Cerebellar cortex (tissue), 1 donor: Measurements from ENCODE around the gene RASA3.
"Not testable (repeated sequence)": the region's sequence is repeated elsewhere in the genome, so short reads cannot be mapped to it uniquely, and the experiment has no call there.

Experiments
- DNase-seq: peaks from one replicate; pipeline ENCODE4 v3.0.0-alpha.2; 2015; ENCODE audit warnings: low spot score

RASA3 gene

DNA sequence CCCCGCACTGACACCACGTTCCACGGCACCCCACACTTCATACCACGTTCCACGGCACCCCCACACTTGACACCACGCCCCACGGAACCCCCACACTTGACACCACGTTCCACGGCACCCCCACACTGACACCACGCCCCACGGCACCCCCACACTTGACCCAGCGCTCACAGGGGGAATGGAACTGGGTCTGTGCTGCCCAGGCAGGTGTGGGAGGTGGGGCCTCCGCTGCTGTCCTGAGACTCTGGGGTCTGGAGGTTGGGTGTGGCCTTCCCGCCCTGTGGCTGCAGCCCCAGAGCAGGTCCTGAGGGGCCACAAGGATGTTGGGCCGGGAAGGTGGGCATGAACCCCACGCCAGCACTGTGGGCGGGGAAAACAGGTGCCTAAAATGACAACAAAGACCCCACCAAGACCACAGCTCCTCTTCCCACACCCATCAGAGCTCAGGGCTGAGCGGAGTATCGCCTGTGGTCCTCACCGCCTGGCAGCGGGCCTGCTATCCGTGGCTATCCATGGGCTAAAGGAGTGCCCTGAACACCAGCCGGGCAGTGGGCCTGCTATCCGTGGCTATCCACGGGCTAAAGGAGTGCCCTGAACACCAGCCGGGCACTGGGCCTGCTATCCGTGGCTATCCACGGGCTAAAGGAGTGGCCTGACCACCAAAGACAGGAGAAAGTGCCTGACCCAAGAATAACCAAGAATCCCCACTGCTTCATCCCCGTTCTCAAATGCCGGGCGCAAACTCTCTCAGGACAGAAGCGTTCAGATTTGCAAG lies 98.7 kb downstream of the RASA3 start:
- no peak for DNase-seq

DNA sequence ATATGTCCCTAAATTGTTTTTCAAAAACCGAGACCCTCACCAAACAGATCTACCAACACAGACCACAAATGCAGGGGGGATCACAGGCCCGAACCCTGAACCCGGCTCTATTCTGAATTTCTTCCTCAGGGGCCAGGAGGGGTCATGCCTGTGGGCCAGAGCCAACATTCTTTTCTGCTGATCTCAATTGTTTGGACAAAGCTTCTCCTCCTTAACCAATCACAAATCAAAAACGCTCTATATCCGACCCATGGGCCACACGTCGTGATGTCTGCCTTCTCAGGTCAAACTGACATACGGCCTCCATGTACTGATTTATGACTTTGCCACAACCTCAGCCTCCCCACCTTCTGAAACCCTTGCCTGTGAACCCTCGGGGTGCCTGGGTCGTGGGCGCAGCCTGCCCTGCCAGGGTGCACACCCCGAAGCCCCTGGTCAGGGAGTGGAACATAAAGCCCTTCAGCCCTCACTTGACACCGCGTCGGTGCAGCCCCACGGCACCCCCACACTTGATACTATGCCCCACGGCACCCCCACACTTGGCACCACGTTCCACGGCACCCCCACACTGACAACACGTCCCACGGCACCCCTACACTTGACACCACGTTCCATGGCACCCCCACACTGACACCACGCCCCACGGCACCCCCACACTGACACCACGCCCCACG lies 100.2 kb downstream of the RASA3 start:
- DNase-seq = no peak

DNA sequence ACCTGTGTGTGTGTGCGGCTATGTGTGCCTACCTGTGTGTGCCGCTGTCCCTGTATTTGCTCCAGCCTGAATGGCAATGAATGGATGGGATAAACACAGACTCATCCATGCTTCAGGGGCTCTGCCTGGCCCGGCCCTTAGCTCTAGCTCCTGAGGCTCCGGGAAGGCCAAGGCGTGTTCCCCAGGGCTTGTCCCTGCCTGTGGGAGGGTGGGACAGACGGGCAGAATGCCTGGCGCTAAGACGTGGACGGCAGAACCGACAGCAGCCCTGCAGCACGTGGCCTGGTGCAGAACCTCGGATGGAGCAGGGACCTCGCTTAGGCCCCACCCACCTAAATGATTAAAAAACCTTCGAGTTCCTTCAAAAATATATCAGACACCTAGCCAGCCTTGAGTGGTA lies 100.8 kb downstream of the RASA3 start:
- no peak for DNase-seq

DNA sequence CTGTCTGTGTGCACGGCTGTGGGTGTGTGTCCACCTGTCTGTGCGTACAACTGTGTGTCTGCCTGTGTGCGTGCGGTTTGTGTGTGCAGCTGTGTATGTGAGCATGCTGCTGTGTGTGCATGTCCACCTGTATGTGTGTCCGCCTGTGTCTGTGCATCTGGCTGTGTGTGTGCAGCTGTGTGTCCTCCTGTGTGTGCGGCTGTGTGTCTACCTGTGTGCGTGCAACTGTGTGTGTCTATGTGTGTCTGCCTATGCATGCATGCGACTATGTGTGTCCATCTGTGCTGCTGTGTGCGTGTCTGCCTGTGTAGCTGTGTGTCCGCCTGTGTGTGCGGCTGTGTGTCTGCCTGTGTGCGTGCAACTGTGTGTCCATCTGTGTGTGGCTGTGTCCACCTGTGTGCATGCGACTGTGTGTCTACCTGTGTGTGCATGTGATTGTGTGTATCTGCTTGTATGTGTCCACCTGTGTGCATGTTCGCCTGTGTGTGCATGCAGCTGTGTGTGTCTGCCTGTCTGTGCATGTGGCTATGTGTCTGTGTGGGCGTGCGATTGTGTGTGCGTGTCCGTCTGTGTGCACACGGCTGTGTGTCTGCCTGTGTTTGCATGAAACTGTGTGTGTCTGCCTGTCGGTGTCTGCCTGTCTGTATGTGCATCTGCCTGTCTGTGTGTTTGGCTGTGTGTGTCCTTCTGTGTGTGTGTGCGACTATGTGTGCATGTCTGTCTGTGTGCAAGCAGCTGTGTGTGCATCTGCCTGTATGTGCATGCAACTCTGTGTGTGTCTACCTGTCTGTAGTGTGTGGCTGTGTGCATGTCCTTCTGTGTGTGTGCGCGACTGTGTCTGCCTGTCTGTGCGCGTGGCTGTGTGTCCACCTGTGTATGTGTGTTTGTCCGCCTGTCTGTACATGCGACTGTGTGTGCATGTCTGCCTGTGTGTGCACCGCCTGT lies 101.5 kb downstream of the RASA3 start:
- no peak for DNase-seq

DNA sequence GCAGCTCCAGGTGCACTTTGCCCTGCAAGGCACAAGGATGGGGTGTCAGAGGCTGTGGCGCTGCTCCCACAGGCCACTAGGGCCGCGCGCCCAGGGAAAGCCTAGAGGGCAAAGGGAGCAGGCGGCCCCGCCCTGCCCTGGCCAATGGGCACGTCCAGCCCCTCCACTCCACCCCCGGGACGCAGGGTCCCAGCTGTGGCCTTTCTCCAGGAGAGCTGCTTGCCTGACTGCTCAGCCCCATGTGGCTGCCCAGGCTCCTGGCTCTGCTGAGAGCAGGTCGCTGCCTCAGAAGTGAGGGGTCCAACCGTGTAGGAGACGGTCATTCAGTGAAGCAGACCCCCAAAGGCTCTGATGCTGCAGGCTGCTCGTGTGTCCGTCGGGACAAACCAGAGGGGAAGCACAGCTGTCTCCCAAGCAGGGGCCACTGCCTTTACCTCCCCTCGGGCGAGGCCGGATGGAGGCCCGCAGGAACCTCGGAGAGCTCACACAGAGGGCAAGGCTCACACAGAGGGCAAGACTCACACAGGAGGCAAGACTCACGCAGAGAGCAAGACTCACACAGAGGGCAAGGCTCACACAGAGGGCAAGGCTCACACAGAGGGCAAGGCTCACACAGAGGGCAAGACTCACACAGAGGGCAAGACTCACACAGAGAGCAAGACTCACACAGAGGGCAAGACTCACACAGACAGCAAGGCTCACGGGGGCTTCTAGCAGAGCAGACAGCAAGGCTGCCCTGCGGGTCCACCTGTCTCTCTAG lies 102.4 kb downstream of the RASA3 start:
- no peak for DNase-seq

DNA sequence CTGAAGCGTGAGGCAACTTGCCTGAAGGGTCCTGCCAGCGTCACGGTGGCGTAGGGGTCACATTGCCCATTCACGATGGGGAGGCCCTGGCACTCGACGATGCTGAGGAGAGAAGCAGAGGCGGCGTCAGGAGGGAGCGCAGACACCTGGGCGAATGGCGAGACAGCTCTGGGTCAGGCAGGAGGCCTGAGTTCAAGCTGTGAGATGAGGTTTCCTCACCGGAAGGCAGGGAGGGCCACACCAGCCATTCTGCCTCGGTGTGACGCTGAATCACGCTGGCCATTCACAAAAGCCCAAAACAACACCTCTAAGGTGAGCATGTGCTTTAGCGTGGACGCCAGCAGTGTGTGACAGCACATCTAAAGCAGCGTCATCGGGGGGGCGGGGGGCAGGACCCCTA lies 104.6 kb downstream of the RASA3 start:
- no peak for DNase-seq

DNA sequence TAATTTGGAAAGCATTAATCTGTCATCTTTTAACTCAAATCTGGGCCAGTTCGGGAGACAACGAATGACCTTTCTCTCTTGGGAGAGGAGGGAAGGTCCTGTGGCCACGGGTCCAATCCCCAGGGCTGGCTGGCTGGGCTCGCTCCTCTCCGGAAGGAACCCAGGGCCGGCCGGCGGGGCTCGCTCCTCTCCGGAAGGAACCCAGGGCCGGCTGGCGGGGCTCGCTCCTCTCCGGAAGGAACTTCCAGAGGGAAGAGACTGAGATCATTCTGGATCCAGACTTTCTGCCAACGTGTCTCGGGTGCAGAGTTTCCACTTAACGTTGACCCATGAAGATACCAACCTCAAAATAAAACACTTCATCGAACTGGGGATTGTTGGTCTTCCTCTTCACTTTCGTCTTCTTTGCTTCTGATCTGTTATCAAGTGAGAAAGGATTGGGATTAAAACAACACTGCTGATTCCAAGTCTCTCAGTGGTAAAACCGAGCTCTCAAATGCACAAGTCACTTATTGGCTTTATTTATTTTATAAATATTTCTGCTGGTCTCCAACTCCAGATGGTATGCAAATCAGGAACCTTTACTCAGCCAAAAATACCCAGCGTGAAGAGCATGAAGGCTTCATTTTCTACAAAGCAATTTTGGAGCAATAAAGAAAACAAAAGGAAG lies 105.2 kb downstream of the RASA3 start:
- DNase-seq = no peak

DNA sequence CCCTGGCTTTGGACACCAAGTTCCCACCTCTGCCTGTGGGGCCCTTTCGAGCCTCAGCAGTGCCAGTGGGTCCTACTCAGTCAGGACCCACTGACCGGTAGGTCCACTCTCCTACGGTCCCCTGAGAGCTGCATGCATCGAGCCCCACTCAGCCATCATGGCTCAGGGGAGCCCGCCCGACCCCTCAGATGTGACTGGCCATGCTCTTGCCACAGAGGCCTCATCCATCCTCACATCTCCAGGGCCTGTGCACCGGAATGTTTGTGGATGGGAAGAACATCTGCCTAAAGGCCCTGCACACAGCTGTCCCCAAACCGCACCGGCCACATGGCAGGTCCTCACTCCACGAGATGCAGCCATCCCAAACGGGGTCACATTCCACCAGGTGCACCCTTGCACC lies 105.9 kb downstream of the RASA3 start:
- no peak for DNase-seq

DNA sequence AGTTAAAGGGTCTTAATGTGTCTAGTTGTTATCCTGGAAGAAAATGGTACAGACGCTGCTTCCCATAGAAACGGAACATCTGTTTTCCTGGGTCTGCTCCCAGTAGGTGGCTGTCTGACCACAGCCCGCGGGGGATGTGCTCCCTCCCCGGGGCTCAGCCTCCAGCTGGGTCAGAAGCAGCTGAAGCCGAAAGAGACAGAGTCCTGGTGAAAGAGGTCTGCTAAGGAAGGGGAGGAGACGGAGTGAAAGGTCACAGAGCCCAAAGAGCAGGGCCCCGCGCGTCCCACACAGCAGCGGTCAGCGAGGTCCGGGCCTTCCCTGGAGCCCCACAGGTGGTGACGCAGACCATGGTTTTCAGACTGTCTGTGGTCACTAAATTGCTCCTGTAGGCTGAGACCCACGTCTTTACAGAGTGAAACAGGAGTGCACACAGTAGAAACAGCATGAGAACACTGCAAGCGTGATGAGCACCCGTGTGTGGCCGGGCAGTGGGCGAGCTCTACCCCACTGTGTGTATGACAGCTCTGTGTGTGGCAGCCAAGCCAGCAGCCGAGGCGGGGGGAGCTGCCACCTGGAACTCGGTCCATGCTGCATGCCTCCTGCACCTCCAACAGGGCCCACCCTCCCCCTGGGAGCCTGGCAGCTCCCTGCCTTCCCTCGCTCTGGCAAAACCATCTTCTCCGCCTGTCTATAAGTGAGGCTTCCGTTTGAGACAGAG lies 106.5 kb downstream of the RASA3 start:
- no peak for DNase-seq

DNA sequence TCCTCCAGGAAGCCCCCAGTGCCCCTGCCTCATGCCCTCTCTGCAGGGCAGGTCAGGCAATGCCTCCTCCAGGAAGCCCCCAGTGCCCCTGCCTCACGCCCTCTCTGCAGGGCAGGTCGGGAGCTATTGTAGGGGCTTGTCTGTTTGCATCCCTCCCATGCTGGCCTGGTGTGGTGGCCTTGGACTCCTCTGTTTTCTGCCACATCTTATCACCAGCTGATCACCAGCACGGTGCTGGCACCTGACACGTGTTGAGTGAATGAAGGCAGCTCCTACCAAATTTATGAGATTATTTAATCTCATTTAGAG lies 107.1 kb downstream of the RASA3 start:
- no peak for DNase-seq

DNA sequence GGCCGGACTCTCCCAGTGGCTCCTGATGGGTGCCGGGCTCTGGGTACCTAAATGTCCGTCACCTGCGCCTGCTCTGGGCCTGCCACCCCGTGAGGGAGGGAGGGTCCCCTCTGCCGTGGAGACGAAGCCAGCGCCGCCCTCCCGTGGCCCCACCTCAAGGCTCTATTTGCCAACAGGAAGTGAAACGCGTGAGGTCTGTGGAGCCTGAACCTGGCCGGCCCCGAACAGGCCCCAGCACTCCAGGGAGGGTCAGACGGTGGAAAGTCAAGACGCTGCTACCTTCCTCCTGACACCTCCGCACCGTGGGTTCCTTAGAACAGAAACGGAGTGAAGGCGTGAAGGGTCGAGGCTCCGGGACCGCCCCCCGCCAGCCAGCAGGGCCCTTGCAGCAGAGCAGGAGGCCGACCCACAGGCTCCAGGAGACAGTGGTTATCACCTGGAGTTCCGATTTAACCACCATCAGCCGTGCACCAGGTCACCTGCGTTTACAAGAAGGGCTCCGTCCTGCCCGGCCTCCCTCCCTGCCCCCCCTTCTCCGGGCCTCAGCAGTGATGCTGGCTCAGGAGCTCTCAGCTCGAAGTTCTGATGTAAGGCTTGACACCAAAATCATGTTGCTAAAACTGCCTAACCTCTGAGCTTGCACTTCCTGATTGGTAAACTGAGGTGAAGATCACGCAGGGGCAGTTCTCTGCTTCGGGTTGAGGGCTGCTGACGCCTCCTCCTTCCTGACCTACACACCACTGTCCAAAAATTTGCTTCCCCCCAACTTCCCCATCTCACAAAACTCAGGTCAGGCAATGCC lies 107.6 kb downstream of the RASA3 start:
- no peak for DNase-seq

DNA sequence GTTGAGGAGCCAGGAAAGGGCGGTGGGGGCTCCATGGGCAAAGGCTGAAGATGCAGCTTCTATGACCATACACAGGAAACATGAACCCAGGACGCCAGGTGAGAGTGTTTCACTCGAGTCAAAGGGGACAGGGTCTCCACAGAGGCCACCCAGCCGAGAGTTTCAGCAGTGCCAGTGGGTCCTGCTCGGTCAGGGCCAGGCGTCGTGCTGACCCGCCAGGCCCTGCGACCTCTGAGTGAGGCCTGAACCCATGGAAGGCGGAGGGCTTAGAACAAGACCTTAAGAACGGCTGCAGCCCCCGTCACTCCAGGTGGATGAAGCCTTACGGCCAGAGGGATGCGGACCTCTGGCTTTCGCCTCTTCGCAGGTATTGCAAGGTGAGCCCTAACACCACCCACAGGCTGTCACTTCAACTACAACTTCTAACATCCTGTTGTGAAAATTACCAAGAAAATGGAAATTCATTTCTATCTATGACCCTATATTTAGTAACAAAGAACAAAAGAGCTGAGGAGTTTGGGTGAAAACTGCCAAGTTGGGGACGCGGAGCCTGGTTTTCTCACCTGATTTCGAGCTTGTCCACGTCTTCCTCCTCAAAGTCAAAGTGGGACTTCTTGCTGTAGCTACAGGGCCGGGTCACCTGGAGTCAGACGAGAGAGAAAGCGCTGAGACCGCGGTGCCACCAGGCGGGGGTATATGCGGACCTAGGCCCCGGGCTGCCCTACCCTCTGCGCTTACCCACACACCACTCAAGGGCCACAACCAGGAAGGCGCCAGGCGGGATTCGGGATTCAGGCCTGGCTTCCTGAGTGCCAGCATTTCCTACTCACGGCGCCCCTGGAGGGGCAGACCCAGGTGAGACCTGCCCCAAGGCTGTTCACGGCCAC lies 108.5 kb downstream of the RASA3 start:
- no peak for DNase-seq

DNA sequence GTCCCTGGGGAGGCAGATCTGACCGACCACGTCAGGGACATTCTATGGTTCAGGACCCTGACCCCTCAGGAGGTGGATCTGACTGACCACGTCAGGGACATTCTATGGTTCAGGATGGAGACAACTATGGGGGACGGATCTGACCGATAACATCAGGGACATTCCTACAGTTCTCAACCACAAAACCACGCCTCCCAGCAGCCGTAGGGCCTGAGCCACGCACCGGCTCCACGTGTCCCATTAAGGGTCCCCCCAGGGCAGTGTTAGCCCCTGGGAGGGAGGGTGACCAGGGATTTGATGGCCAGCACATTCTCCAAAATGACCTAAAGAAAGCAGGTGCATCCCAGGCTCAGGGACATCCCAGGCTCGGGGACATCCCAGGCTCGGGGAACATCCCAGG lies 109.5 kb downstream of the RASA3 start:
- DNase-seq = no peak

DNA sequence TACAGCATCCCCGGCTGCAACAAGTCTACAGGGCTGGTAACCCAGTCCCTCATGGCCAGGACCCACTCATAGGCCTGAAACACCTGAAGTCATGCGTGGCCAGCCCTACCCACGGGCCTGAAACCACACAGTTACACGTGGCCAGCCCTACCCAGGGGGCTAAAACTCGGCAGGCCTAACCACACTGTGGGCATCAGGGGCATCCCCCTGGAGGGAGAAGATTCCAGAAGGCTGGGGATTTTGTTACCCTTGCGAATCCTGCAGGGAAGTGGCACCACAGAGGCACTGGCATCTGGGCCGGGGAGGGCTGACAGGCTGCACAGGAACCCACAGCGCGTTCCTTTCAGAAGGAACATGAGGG lies 110.1 kb downstream of the RASA3 start:
- DNase-seq = no peak

DNA sequence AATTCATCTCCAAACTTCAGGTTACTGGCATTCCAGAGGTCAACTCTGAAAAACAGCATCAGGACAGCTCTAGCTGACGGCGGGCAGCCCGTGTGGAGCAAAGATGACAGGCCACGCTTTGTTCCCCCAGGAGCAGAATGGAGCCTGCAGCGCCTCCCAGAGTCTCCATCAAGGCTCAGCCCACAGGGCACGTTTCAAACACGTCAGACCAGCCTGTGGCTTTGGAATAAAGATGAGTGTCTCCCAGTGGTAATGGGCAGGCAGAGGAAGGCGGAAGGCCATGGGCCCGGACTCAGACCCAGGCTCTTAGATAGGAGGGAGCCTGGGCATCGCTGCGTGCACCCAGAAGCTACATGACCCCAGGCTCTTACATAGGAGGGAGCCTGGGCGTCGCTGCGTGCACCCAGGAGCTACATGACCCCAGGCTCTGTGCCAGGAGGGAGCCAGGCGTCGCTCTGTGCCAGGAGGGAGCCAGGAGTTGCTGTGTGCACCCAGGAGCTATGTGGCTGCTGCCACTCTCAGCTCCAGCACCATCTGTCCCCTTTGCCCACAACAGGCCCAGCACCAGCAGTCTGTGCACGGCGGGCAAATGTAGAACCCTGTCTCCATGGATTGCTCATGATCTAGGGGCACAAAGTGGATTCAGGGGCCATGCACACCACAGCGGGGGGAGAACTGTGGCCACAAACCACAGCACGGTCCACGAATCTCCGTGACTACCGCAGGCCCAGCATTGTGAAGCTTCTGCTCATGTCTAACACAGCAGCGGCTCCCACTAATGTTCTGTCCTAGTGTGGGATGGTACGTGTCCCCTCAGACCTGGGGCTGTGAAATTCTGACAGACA lies 110.7 kb downstream of the RASA3 start:
- DNase-seq = no peak

DNA sequence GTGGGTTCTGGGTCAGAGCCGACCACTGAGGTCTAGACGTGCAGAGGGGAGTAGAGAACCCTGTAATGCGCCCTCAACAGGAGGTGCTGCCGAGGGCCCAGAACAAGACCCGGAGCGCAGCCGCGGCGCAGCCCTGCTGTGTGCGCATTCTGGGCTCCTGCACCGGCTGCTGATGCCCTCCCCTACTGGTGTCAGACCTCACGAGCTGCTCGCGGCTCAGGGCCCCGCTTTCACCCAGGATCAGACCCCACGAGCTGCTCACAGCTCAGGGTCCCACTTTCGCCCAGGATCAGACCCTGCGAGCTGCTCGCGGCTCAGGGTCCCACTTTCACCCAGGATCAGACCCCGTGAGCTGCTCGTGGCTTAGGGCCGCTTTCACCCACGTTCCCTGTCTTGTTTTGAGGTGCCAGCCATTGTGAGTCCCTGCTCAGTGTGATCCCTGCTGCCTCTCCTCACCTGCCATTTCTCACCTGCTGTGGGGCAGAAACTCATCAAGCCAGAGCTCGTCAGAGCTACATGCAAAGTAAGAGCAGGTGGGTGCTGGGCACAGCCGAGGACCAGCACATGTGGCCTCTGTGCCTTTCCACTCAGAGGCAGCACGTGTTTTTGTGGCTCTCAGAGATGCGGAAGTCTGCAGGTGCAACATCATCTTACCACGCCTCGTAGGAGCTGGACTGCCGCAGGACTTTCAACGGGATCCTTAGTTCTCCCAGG lies 111.5 kb downstream of the RASA3 start:
- no peak for DNase-seq

DNA sequence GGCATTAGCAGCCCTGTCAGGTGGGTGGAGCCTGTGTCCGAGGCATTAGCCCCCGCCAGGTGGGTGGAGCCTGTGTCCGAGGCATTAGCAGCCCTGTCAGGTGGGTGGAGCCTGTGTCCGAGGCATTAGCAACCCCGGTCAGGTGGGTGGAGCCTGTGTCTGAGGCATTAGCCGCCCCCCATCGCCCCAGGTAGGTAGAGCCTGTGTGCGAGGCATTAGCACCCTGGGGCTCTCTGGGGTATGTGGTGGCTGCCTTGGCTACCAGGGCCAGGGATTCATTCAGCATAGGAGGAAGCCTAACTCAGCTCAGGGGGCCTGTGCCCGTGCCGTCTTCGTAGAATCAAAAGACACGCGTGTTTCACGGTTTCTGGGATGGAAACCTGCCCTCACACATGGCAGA lies 112.3 kb downstream of the RASA3 start:
- not testable (repeated sequence) for DNase-seq

DNA sequence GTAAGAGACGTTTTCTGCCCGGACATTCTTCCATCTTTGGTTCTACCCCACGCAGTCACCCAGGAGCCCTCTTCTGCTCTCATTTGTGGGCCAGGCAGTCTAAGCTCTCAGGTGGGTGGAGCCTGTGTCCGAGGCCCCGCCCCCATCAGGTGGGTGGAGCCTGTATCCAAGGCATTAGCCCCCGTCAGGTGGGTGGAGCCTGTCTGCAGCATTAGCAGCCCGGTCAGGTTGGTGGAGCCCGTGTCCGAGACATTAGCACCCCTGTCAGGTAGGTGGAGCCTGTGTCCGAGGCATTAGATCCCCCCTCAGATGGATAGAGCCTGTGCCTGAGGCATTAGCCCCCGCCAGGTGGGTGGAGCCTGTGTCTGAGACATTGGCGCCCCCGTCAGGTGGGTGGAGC lies 113.1 kb downstream of the RASA3 start:
- no peak for DNase-seq
